GM21390 (cell line): ENCODE measurements around the gene ITPR3.
A peak's percentile ranks its signal among the peaks of the same experiment; 100 is the strongest.

Source experiments
- ATAC-seq: cut with Tn5 transposase; IDR thresholded peaks from one replicate; pipeline ENCODE4 v1.9.1; 2021; ENCODE audit not compliant: unreplicated experiment

ITPR3 gene

GRCh38 chr6:33633462-33634158 is 12.5 kb downstream of the ITPR3 start:
- peak; percentile 64 for ATAC-seq

- no peak for ATAC-seq
Measured at GRCh38 chr6:33634161-33634727, 13.1 kb downstream of the ITPR3 start.

- no peak for ATAC-seq
Measured at GRCh38 chr6:33634946-33635345, 13.8 kb downstream of the ITPR3 start.

GRCh38 chr6:33636655-33637054 is 15.5 kb downstream of the ITPR3 start:
- no peak for ATAC-seq

GRCh38 chr6:33638556-33638955 is 17.4 kb downstream of the ITPR3 start:
- ATAC-seq, result no peak

- ATAC-seq, result no peak
Measured at GRCh38 chr6:33639559-33639958, 18.4 kb downstream of the ITPR3 start.

GRCh38 chr6:33640361-33640760 is 19.2 kb downstream of the ITPR3 start:
- no peak for ATAC-seq

- no peak for ATAC-seq
Measured at GRCh38 chr6:33641144-33641543, 20.0 kb downstream of the ITPR3 start.

- ATAC-seq, result no peak
Measured at GRCh38 chr6:33641602-33642001, 20.5 kb downstream of the ITPR3 start.

- no peak for ATAC-seq
Measured at GRCh38 chr6:33642897-33643296, 21.8 kb downstream of the ITPR3 start.

GRCh38 chr6:33651403-33651802 is 30.3 kb downstream of the ITPR3 start:
- no peak for ATAC-seq

GRCh38 chr6:33652002-33652401 is 30.9 kb downstream of the ITPR3 start:
- no peak for ATAC-seq

- ATAC-seq, result no peak
Measured at GRCh38 chr6:33654831-33655554, 33.9 kb downstream of the ITPR3 start.

- no peak for ATAC-seq
Measured at GRCh38 chr6:33656844-33657243, 35.7 kb downstream of the ITPR3 start.

- no peak for ATAC-seq
Measured at GRCh38 chr6:33658982-33659689, 38.0 kb downstream of the ITPR3 start.

- ATAC-seq, result no peak
Measured at GRCh38 chr6:33659986-33660385, 38.9 kb downstream of the ITPR3 start.

GRCh38 chr6:33661106-33661838 is 40.1 kb downstream of the ITPR3 start:
- ATAC-seq, result no peak

GRCh38 chr6:33662318-33662717 is 41.2 kb downstream of the ITPR3 start:
- no peak for ATAC-seq

GRCh38 chr6:33663028-33663427 is 41.9 kb downstream of the ITPR3 start:
- ATAC-seq, result no peak

- no peak for ATAC-seq
Measured at GRCh38 chr6:33663727-33664449, 42.8 kb downstream of the ITPR3 start.
